Renal cortical epithelial cell (primary cell): ENCODE measurements around the gene SP1. TPM values are rescaled to one million over a fixed set of nuclear protein-coding genes. Genes with fewer than 3 reads are reported as not detected.
"Not testable (repeated sequence)": the region's sequence is repeated elsewhere in the genome, so short reads cannot be mapped to it uniquely, and the experiment has no call there.

ENCODE experiments used
- DNase-seq: peaks from one replicate; pipeline ENCODE4 v3.0.0-alpha.2; 2011; ENCODE audit warnings: low read depth
- total RNA-seq: library from RNA; depleted of rRNA; stranded (reverse); fragments of >200 nt; gene quantifications from 2 replicates; pipeline ENCODE4 v1.2.3, GENCODE V29; 2014

Gene SP1
- total RNA-seq, 1 donor from 2014 or later, result 51.7 TPM

DNA sequence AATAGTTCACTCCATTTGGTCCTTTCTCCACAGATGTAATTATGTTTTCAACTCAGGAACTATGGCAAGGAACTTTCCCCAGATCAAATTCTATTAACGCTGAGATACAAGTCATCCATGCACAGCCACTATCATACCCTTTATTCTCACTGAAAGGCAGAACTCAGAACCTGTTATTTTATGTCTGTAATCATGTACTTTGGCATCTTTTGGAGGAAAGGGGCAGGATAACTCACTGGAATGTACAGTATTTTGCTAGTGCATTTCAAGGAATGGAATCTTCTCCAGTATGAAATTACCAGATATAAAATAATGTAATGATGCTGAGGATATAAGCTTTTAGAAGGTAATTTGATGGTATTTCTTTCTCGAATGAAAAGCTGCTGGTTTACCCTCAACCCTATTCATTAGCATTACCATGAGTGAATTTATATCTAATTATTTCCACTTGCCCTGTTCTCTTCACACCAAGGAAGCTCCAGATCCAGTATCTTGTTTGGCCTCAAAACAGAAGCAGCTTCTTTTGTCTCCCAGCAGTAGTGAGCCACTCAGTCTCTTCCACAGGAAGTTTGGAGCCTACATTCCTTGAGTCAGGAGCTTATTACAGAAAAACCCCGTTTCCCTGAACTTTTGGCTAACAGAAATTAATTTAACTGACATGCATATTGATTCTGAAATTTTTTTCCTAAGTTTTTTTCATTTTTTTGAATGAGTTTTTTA is 33.7 kb downstream of the SP1 start:
- DNase-seq, result no peak

DNA sequence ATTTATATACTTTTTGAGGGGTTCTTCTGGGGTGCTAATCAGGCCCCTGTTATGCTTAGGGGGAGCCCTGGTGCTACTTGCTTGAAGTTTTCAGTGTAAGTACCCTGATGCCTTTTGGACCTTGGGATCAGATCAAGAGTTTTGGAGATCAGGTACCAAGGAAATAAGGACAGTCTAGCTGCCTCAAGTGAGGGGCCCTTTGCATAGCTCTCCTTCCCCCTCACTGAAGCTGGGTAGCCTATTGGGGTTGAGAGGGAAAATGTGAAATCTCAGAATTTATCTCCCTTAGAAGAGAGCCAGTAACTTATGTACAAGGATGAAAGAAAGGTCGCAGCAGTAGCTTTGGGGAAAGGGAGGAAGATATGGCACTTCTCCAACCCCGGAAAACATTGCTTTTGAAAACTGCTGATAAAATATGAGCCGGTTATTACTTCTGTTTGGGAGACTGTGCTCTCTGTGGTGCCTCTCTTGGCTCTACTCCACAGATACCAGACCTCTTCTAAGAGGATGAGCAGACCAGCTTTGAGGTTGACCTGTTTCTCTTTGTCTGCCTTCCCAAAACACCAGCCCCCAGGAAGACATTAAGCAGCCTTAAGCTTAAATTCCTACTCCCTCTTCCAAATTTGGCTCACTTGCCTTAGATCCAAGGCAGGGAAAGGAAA is 34.9 kb downstream of the SP1 start:
- DNase-seq, result no peak

DNA sequence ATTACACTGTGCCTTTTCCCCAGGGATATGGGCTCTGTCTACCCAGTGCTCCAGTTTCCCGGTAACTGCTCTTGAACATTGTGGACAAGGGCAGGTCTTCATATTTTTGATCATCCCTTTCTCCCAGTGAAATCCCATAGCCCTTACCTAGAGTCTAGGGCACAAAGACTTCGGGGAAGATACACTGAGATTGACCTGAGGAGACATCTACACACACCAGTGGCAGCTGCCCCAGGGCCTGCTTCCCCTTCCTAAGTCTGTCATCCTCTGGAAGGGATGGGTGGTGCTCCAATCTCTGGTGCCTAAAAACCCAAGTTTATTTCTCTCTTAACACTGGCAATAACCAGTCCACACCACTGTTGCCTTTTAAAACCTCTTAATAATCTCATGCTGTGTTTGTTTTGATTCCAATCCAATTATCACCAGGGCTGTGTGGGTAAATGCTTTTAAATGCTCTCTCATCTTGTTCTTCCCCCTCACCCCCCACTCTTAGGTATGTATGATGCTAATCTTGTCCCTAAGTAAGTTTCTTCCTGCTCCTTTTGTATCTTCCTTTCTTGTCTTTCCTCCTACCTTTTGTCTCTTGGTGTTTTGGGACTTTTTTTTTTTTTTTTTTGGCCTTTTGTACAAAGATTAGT is 35.9 kb downstream of the SP1 start:
- peak; percentile 13 for DNase-seq

DNA sequence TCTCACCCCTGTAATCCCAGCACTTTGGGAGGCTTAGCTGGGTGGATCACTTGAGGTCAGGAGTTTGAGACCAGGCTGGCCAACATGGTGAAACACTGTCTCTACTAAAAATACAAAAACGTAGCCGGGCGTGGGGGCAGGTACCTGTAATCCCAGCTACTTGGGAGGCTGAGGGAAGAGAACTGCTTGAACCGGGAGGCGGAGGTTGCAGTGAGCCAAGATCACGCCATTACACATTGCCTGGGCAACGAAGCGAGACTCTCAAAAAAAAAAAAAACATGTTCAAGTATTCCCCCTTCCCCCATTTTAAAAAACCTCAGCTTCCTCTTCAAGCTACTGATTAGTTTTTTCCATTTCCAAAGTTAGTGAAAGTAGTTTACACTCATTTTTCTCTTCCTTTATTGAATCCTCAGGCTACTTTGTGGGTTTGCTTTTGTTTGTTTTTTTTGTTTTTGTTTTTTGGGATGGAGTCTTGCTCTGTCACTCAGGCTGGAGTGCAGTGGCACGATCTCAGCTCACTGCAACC is 37.4 kb downstream of the SP1 start:
- peak; percentile 72 for DNase-seq

DNA sequence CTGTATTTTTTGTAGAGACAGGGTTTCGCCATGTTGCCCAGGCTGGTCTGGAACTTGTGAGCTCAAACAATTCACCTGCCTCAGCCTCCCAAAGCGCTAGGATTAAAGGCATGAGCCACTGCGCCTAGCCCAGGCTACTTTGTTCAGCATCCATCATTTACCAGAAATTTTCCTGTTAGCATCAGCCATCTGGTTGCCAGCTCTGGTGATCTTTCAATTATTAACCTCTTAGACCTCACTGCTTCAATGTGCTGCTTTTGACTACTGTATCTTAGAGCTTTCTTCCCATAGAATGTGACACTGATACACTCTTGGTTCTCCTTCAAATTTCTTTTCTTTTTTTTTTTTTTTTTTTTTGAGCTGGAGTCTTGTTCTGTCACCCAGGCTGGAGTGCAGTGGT is 38.2 kb downstream of the SP1 start:
- peak; percentile 72 for DNase-seq

DNA sequence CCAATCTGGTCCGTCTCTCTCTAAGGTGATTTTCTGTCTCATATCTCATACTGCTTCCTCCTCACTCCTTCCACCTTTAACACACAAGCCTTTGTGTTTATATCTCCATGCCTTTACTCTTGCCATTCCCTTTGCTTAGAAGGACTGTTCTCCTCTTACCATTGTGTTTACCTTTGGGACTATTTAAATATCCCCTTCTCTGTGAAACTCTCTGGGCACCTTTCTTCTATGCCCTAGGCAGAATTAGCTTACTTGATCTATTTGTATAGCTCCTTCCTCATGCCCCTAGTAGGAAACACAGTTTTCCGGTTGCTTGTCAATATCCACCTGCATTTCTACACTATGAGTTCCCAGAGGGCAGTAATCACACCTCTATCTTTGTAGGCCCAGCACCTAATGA is 39.8 kb downstream of the SP1 start:
- DNase-seq, result no peak

DNA sequence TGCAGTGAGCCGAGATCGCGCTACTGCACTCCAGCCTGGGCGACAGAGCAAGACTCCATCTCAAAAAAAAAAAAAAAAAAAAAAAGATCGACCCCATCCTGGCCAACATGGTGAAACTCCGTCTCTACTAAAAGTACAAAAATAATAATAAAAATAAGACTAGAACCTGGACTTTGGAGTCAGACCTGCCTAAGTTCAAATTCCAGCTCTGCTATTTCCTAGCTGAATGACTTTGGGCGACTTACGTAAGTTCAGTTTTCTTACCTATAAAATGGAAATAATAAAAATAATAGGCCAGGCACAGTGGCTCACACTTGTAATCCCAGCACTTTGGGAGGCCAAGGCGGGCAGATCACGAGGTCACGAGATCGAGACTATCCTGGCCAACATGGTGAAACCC is 42.3 kb downstream of the SP1 start:
- DNase-seq, result not testable (repeated sequence)

DNA sequence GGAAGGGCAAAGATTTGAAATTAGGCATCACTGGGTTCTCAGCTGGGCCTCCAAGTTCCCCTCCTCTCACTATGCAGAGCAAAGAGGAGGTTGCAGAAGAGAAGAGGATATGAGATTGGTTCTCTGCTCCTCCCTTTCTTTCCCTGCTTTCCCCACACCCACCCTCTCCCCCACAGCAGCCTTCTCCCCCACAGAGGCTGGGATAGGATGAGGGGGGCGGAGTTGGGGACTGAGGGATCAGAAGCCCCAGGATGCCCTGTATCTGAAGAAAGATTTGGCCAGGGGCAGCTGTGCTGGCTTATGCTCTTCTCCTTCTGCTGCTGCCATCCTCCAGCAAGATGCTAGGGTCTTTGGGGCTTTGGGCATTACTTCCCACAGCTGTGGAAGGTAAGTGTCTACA is 43.6 kb downstream of the SP1 start, which contains the start of gene AMHR2:
AMHR2 (plus strand) TSS at position 259 of the 400 bp plus-strand sequence; CDS start at position 339, 80 bp downstream.
- no peak for DNase-seq

DNA sequence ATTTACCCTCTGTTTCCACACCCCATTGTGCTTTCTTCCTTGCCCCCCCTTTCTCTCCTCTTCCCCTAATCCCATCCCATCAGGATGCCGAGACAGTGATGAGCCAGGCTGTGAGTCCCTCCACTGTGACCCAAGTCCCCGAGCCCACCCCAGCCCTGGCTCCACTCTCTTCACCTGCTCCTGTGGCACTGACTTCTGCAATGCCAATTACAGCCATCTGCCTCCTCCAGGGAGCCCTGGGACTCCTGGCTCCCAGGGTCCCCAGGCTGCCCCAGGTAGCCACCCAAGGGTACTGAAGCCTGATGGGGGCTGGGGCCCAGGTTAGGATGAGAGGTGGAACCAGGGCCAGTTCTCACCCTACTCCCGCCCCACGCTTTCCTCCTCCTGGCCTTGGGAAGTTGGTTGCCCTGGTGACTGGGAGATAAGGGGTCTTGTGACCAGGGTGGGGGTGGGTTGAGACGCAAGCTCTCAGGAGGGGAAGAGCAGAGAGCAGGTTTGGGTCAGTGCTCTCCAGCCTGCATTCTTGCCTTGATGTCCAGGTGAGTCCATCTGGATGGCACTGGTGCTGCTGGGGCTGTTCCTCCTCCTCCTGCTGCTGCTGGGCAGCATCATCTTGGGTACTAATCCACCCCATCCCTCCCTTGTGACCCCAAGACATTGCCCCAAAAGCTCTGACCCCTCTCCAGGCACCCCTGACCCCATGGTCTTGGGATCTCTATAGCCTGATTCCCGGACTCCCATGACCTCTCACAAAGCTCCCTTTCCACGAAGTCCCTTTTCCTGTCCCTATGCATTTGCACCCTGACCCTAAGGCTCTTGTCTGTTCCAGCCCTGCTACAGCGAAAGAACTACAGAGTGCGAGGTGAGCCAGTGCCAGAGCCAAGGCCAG is 44.9 kb downstream of the SP1 start:
- DNase-seq, result no peak

DNA sequence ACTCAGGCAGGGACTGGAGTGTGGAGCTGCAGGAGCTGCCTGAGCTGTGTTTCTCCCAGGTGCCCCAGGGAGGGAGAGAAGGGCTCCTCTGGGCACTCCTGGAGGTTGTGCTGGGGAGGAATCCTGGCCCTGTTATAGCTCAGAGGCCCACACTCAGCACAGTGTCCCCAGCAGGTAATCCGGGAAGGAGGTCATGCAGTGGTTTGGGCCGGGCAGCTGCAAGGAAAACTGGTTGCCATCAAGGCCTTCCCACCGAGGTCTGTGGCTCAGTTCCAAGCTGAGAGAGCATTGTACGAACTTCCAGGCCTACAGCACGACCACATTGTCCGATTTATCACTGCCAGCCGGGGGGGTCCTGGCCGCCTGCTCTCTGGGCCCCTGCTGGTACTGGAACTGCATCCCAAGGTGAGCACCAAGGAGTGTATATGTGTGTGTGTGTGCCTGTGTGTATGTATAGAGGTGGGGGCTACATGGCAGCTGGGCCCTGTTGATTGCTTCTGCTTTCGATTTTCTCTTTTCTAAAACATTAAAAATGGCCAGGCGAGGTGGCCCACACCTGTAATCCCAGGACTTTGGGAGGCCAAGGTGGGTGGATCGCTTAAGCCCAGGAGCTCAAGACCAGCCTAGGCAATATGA is 45.7 kb downstream of the SP1 start:
- DNase-seq, result no peak

DNA sequence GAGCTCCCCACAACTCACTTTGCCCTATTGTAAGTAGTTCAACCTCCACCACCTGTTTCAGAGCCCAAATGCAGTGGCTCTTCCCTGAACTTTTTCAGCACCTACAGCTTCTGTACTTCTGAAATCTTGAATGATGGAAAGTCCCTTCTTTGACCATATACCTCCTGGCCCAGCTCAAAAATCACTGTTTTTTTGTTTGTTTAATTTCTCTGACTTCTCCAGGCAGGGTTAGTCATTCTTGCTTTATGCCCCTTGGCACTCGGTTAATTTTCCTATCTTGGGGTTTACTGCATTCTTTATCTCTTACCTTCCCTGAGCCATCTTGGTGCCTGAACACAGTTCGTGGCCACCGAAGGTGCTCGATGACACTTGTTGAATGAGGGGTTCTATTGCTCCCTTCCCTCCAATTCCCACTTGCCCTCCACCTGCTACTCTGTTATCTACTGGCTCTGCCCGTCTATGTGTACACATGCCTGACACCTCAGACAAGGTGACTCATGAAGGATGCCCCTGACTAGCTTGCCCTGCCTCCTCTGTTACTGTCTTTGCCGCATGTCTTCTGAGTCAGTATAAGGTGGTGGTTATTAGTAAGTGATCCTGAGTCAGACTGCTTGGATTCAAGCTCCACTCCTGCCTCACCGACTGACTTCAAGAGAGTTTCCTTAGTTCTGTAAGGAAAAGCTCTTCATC is 48.1 kb downstream of the SP1 start:
- peak; percentile 97 for DNase-seq

DNA sequence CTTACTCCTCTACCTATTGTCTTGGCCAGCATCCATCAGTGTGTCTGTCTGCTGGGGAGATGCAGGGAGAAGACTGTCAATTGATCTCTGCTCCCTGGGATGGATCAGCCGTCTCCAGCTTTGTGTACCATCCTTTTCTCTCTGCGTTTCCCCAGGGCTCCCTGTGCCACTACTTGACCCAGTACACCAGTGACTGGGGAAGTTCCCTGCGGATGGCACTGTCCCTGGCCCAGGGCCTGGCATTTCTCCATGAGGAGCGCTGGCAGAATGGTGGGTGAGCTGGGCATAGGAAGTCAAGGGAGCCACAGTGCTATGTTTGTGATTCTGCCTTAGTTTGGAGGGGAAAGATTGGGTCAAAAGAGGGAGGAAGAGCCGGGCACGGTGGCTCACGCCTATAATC is 48.8 kb downstream of the SP1 start:
- no peak for DNase-seq

DNA sequence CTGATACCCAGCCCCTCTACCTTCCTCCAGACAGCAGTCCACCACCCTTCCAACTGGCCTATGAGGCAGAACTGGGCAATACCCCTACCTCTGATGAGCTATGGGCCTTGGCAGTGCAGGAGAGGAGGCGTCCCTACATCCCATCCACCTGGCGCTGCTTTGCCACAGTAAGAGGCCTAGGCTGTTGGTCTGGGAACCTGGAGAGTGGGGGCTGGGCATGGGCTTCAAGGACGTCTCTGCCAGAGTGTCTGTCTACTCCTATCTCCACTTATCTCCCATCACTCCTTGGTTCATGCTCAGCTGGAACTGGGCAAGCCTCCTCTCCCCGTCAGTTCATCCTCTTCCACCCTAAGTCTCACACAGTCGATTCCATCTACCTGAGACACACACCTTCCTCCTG is 50.1 kb downstream of the SP1 start:
- DNase-seq, result no peak

DNA sequence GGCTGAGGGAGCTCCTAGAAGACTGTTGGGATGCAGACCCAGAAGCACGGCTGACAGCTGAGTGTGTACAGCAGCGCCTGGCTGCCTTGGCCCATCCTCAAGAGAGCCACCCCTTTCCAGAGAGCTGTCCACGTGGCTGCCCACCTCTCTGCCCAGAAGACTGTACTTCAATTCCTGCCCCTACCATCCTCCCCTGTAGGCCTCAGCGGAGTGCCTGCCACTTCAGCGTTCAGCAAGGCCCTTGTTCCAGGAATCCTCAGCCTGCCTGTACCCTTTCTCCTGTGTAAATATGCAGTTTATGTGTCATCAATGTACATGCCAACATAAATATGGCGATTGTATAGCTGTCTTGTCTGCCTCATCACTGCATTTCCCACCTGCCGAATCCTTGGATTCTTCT is 51.2 kb downstream of the SP1 start:
- DNase-seq, result no peak

DNA sequence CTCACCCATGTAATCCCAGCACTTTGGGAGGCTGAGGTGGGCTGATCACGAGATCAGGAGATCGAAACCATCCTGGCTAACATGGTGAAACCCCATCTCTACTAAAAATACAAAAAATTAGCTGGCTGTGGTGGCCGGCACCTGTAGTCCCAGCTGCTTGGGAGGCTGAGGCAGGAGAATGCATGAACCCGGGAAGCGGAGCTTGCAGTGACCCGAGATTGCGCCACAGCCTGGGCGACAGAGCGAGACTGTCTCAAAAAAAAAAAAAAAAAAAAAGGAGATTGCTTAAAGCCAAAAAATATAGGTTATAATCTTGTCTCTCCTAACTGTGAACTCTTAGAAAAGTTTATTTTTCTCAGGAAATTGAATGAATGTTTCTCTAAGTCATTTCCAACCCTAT is 55.4 kb downstream of the SP1 start:
- not testable (repeated sequence) for DNase-seq

DNA sequence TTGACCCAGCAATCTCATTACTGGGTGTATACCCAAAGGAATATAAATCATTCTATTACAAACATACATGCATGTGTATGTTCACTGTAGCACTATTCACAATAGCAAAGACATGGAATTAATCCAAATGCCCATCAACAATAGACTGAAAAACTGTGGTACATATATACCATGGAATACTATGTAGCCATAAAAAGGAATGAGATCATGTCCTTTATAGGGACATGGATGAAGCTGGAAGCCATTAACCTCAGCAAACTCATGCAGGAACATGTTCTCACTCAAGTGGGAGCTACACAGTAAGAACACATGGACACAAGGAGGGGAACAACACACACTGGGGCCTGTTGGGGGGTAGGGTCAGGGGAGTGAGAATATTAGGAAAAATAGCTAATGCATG is 59.6 kb downstream of the SP1 start:
- DNase-seq, result not testable (repeated sequence)

DNA sequence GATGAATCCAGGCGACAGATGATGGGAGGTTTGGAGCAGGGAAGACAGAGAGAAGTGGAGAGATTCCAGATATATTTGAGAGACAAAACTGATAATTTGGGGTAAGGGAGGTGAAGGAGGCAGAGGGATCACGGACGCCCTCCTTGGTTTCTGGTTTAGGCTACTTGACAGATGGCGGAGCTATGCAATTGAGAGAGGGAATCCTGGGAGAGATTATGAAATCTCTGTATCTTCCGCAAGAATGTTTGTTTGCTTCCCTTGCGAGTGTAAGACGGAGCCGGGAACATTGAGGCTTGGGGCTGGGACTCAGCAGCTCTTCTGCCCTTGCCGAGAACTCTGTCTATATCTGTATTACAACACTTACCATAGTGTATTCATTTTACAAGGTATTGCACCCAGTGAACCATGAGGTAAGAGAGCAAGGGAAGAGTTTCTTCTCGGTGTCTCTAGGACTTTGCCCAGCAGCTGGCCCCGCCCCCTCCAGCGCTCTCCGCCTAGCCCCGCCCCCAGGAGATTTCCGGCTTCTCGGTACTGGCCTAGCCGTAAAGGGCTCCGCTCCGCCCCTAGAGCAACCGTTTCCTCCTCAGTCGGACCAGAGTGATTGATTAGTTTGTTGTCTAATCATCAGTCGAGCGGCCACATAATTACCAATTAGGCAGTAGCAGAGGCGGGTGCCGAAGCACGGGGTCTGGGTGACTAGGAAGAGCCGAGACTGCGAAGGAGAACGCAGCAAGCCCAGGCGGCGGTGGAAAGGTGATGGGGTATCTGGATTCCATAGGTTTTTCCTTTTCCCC is 61.3 kb downstream of the SP1 start, which contains the start of gene PRR13:
PRR13 (plus strand) TSS at position 695 of the 794 bp plus-strand sequence. CDS start 981 bp downstream, outside the sequence.
- peak; percentile 99 for DNase-seq

DNA sequence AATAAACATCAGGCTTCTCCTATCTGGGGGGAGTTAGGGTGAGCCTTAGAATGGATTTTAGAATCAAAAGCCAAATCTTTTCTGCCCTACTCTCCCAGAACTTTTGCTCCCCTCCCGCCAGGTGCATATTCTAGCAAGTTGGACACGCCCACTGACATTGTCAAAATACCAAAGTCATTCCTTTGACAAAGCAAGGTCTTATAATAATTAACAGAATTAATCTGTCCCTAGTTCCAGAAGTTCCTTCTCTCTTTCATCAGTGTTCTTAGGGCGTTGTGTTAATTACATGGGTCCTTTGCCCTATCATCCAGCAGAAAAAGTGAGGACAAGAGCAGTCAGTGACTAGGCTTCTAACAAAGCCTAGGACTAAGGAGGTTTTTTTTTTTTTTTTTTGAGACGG is 64.0 kb downstream of the SP1 start:
- peak; percentile 70 for DNase-seq

DNA sequence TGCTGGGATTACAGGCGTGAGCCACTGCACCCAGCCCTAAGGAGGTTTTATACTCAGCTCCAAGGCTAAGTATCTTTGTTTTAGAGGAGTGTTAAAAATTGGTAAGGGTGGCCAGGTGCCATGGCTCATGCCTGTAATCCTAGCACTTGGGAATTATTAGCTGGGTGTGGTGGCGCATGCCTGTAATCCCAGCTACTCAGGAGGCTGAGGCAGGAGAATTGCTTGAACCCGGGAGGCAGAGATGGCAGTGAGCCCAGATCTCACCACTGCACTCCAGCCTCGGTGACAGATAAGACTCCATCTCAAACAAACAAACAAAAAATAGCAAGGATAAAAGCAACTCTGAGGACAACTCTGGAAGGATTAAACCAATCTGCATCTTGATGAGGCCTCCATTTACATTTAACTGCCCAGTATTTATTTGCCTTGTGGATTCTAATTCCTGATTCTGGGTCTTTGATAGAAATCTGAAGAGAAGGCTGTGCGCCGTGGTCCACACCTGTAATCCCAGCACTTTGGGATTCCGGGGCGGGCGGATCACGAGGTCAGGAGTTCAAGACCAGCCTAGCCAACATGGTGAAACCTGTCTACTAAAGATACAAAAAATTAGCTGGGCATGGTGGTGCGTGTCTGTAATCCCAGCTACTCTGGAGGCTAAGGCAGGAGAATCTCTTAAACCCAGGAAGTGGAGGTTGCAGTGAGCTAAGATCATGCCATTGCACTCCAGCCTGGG is 64.8 kb downstream of the SP1 start:
- not testable (repeated sequence) for DNase-seq
